ENCODE data around the gene PARM1. TPM values are rescaled to one million over a fixed set of nuclear protein-coding genes. Genes with fewer than 3 reads are reported as not detected.

The PARM1 gene
- total and polyA plus RNA-seq, 12 donors: 11.3 to 204 (median 70.6) TPM

GRCh38 chr4:74897386-74897785 lies 35.5 kb upstream of the PARM1 start:
- intact Hi-C loops (cut with DNase I): no loop called here
- H3K4me1 ChIP-seq (replicated peaks in 1 of 2): no peaks in the 10 kb centered on the region
- no peaks in the 10 kb centered on the region for H3K27me3 ChIP-seq
- no peak overlapping the region for H3K27ac ChIP-seq
- no peaks in the 10 kb centered on the region for H3K36me3 ChIP-seq (replicated peaks in 1 of 2)
- TF ChIP-seq CTCF (IDR thresholded peaks at IDR 0.05): no peak
- H3K4me3 ChIP-seq: no peak overlapping the region
- WGBS, 4 donors: 77 to 85% (median 78%) methylated on average over 2 of the region's 2 CpGs
- no peaks in the 10 kb centered on the region for H3K9me3 ChIP-seq (replicated peaks in 1 of 3)
- no peak for DNase-seq

GRCh38 chr4:74900862-74901261 lies 32.1 kb upstream of the PARM1 start:
- Histone ChIP-seq H3K36me3 (replicated peaks in 1 of 2) (no peaks in the 10 kb centered on the region), H3K4me1 (replicated peaks in 1 of 2) (no peaks in the 10 kb centered on the region), H3K9me3 (replicated peaks in 1 of 3) (no peaks in the 10 kb centered on the region), H3K27me3 (no peaks in the 10 kb centered on the region), H3K27ac (no peak overlapping the region), H3K4me3 (no peak overlapping the region)
- TF ChIP-seq POLR2A (IDR thresholded peaks at IDR 0.05) (no peak), CTCF (IDR thresholded peaks at IDR 0.05) (no peak)
- intact Hi-C loops (cut with DNase I): no loop called here
- WGBS, 4 donors: 59 to 83% (median 72%) methylated on average over 2 of the region's 2 CpGs
- DNase-seq: no peak

- H3K4me3 ChIP-seq: no peak overlapping the region
- TF ChIP-seq CTCF (IDR thresholded peaks at IDR 0.05): no peak
- TF ChIP-seq POLR2A (IDR thresholded peaks at IDR 0.05): no peak
- H3K27ac ChIP-seq: no peak overlapping the region
- H3K9me3 ChIP-seq (replicated peaks in 1 of 3): no peaks in the 10 kb centered on the region
- intact Hi-C loops (cut with DNase I): no loop called here
- no peaks in the 10 kb centered on the region for H3K27me3 ChIP-seq
- no peak for DNase-seq
- H3K36me3 ChIP-seq (replicated peaks in 1 of 2): no peaks in the 10 kb centered on the region
- no peaks in the 10 kb centered on the region for H3K4me1 ChIP-seq (replicated peaks in 1 of 2)
- WGBS, 4 donors: 51 to 61% (median 56%) methylated on average over 3 of the region's 3 CpGs
Observed at GRCh38 chr4:74904509-74905065, 28.3 kb upstream of the PARM1 start.

GRCh38 chr4:74906771-74907170 lies 26.1 kb upstream of the PARM1 start:
- Histone ChIP-seq H3K4me1 (replicated peaks in 1 of 2) (no peaks in the 10 kb centered on the region), H3K27ac (no peak overlapping the region), H3K27me3 (no peaks in the 10 kb centered on the region), H3K9me3 (replicated peaks in 1 of 3) (no peaks in the 10 kb centered on the region), H3K4me3 (no peak overlapping the region), H3K36me3 (replicated peaks in 1 of 2) (no peaks in the 10 kb centered on the region)
- WGBS, 4 donors: 61 to 78% (median 68%) methylated on average over 2 of the region's 2 CpGs
- TF ChIP-seq CTCF (IDR thresholded peaks at IDR 0.05) (no peak), POLR2A (IDR thresholded peaks at IDR 0.05) (no peak)
- intact Hi-C loops (cut with DNase I): no loop called here
- DNase-seq: no peak

Data from adrenal gland (tissue), 12 donors.